ENCODE data around the gene MLN.
"Not testable (repeated sequence)": the region's sequence is repeated elsewhere in the genome, so short reads cannot be mapped to it uniquely, and the experiment has no call there.

MLN gene

DNA sequence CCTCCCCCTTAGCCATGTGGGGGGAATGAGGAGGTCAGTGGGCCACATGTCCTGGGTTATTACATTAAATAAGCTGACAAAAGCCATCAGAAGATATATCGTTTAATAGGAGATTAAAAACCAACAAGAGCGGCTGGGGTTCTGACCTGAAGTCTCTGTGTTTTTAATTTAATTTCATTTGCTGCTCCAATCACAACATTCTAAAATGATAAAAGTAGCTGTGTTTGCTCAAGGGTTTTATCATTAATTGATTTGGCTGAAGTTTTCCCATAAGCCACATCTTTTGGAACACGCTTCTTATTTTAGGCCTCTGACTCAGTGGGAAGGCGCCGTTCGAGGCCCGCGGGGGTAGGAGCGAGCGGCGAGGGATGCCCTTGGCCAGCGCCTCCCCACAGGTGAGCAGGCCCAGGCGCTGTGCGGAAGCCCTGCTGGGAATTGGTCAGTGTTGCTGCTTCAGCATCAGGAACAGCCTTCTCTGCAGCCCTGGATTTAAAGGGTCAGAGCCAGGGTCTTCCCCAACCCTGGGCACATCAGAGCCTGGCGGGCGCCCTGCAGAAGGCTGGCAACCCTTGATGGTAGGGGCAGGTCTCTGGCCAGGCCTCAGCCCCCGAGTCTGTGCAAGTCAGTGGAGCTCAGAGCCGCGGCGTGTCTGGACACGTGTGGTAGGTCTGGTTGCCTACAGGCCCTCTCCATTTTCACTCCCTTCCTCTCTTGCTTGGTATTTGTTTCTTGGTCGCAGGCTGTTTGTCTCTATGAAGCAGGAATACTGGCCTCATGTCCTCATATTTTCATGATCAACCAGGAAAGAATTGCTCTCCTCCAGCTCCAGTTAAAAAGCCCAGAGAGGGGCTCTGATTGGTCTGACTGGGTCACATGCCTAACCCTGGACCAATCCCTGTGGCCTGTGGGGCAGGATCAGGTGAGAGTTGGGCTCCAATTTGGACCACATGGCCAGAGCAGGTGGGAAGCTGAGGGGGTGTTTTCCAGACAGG, 30.9 kb upstream of the MLN start:
- no peak for DNase-seq

DNA sequence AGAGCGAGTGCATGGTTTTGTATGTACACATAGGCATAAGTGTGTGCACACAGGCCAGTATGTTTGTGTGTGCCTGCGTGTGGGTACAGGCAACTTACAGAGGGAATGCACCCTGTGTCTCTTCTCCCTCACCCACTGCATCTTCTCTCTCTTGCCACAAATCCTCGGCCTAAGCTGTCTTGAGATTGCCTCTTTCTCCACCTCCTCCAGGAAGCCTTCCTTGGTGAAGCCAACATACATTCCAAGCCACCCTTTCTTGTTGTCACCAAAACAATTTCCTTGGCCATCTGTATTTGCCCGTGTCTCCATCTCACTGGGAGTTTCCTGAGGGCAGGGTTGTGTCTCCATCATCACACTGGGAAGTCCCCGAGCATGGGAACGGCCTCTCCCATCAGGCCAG, 29.8 kb upstream of the MLN start:
- DNase-seq, result no peak

DNA sequence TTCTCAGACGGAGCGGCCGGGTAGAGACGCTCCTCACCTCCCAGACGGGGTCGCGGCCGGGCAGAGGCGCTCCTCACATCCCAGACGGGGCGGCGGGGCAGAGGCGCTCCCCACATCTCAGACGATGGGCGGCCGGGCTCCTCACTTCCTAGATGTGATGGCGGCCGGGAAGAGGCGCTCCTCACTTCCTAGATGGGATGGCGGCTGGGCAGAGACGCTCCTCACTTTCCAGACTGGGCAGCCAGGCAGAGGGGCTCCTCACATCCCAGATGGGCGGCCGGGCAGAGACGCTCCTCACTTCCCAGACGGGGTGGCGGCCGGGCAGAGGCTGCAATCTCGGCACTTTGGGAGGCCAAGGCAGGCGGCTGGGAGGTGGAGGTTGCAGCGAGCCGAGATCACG, 29.0 kb upstream of the MLN start:
- not testable (repeated sequence) for DNase-seq

DNA sequence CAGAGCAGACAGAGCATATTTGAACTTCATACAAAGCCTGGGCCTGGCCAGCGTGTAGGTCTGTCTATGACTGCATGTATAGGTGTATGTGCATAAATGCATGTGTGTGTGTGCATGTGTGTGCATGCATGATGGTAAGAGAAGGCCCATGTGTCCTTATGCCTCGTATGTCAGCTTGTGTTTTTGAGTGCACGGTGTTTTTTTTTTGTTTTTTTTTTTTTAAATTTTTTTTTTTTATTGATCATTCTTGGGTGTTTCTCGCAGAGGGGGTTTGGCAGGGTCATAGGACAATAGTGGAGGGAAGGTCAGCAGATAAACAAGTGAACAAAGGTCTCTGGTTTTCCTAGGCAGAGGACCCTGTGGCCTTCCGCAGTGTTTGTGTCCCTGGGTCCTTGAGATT, 27.9 kb upstream of the MLN start:
- DNase-seq, result not testable (repeated sequence)

DNA sequence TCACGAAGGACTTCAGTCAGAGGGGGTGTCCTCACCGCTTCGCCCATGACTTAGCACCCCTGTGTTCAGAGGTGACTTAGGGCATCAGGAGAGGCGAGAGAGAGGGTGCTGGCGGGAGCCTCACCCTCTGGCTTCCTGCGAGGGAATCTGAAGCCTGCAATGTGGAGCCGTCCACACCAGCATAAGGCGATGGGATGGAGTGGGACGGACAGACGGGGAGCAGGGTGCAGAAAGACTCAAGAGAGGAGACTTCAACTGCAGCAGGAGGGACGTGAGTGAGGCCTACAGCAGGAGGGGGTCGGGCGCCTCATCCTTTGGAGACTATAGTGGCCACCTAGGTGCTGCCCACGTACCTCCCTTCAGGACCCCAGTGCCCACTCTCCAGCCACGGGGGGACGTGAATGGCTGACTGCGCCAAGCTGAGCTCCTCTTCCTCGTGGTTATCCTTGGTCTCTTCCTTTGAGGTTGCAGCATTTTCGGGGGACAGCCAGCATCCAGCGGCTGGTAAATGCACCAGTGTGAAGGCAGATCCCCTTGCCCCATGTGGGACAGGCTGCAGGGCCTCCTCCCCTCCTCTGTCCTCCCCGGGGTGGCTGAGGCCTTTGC, 26.9 kb upstream of the MLN start:
- no peak for DNase-seq

DNA sequence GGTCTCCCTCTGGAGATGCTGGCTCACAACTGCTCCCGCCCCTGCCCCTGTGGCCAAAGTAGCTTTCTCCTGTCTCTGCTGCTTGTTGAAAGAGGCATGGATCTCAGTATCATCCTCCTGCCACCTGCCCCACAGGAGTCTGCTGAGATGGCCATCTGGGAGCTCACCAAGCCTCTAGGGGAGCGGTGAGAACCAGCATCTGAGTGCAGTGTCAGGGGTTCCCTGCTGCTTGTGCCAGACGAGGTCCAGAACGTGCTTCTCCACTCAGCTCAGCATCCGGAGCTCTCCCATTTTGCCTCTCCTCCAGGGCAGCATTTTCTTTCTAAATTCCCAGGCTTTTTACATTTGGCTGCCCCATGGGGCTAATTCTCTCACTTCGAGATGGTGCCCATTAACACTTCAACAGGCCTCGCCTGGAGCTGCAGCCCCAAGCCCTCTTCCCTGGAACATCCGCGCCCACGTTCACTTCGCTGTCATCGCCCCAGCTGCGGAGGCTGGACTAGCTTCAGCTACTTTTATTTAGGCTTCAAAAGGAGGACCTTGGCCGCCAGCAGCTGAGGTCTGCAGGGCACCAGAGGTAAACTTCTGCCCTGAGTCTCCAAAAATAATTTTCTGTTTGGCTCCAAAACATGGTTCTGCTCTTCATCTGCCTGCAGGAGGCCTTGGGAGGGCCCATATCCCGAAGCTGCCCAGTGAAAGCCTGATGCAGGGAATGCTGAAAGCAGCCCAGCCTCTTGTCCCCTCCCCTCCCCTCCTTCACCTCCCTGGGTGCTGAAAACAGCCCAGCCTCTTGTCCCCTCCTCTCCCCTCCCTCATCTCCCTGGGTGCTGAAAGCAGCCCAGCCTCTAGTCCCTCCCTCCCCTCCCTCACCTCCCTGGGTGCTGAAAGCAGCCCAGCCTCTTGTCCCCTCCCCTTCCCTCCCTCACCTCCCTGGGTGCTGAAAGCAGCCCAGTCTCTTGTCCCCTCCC, 25.2 kb upstream of the MLN start:
- DNase-seq, result no peak

DNA sequence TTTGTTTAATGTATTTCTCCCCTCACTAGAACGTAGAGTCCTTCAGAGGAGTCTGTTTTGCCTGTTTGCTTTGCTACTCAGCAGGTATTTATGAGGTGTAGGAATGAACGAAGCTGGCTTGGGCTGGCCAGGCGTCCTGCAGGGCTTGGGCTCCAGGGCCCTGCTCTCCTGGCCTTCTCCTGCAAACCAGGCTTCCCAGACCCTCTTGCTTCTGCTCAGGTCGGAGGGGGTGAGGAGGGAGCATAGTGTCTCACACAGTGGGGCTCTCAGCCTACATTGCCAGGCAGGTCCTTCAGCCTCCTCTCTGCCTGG, 24.6 kb upstream of the MLN start:
- DNase-seq, result peak; percentile 44

DNA sequence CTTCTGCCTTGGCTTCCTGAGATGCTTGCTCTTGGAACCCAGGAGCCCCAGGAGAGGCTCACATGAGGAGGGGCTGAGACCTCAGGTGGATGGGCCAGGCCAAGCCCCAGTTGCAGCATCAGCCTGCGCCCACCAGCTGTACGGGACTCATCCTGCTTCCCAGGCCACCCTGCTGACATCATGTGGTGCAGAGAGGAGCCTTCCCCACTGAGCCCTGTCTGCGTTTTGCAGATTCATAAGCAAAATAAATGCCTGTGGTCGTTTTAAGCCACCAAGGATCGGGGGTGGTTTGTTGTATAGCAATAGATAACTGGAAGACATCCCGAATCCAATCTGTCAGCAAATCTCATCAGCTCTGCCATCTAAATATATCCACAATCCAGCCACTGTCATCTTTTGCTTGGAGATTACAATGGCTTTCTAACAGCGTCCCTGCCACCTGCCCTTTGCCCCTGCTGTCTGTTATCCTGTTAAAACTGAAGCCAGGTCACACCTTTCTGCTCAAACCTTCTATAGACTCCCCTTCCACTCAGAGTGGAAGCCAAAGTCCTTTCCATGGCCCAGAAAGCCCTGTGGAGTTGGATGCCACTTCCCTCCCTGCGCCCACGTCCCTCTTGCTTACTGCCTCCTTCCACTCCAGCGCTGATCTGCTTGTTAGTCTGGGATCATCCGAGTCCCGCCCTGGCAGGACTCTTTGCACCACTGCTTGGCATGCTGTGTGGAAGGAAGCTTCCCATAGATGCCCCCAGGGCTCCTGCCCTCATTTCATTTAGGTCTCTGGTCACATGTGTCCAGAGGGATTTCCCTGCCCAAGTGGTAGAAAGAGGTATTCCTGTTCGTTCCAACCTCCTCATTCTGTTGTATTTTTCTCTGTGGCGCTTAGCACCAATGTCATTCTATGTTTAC, 24.0 kb upstream of the MLN start:
- no peak for DNase-seq

DNA sequence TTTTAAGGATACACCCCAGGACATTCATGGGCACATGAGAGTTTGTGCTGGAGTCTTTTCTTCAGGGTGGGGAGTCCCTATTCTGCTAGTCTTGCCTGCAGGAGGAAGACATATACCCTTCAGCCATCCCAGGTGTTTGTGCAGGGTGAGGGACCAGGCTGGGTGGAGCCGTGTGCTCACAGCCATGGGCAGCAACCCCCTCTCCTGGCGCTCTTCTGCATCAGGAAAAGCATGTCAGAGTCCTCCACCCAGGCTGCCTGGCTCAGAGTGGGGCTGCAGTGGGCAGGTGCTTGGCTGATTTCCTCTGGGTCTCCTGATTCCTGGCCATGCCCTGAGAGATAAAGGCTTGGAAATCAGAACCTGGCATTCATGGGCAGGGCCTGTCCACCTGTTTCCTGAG, 22.7 kb upstream of the MLN start:
- DNase-seq, result peak; percentile 24

DNA sequence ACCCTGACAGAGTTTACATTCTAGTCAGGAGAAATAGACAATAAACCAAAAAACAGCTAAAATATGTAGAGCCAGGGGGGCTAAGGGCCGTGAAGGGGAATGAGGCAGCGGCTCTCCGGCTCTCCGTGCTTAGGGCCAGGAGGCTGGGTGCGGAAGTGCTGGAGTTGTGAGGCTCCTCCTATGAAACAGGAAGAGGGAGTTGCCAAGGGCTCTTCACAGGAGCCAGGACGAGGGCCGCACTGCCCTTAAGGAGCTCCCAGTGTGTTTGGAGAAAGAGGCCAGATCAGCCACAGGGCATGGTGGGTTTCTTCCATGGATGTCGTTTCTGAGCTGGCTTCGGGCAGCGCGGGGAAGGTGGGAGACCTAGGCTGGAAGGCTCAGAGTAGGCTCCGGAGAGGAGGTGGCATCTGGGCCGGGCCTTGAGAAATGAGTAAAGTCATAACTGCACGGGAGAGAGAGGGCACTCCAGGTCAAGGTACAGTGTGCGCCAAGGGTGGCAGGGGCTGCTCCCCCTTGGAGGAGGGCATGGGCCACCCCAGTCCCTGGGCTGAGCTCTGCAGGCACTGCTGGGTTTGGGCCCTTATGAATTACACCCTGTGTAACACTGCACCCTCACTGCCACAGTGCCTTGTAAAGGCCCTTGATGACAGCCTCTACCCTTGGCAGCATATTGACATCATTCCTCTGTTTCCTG, 20.8 kb upstream of the MLN start:
- no peak for DNase-seq

DNA sequence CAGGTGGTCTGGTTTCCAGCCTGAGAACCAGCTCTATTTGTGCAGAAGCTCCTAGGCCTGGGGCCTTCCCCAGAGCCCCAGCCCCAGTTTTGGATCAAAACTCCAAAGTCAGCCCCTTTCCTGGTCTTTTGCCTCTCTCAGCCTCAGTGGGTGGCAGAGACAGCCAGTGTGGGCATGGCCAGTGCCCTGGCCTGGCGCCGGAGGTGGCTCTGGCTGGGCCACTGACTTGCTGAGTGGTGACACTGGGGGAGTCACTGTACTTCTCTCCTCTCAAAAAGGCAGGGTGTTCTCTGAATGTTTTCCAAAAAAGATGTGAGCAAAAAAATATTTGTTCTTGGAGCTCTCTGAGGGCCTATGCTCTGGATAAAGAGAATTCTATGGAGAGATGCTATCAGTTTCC, 20.0 kb upstream of the MLN start:
- no peak for DNase-seq

DNA sequence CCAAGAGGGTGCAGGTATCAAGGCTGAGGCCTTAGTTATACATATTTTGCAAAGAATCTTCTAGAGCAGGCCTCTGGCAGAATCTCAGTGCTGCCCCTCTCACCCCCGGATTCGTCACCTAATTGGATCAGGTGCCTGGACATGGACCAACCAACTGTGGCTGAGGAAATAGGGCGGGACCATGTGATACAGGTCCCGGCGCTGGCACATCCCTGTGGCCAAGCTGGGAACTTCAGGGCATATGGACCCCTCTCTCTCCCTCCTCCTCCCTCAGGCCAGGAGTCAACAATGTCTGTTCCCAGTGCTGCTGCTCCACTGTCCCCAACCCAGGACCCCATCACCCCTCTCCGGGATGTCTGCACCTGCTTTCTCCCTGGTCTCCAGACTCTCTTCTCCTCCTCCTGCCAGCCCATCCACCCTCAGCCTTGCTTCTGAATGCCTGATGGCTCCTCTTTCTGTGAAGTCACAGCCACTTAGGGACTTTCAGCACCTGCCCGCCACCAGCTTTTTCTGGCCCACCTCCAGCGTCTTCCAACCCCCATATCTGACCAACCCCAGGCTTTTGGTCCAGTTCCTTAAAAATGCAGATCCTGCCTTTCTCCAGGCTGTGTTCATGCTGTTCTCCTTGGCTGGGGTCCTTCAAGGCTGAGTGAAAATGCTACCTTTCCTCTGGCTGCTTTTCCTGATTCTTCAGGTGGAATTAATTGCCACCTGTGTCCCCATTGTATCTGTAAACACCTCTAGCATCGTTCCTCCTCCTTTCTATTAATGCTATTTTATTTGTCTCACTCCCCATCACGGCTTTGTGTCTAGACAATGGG, 19.0 kb upstream of the MLN start:
- peak; percentile 12 for DNase-seq

DNA sequence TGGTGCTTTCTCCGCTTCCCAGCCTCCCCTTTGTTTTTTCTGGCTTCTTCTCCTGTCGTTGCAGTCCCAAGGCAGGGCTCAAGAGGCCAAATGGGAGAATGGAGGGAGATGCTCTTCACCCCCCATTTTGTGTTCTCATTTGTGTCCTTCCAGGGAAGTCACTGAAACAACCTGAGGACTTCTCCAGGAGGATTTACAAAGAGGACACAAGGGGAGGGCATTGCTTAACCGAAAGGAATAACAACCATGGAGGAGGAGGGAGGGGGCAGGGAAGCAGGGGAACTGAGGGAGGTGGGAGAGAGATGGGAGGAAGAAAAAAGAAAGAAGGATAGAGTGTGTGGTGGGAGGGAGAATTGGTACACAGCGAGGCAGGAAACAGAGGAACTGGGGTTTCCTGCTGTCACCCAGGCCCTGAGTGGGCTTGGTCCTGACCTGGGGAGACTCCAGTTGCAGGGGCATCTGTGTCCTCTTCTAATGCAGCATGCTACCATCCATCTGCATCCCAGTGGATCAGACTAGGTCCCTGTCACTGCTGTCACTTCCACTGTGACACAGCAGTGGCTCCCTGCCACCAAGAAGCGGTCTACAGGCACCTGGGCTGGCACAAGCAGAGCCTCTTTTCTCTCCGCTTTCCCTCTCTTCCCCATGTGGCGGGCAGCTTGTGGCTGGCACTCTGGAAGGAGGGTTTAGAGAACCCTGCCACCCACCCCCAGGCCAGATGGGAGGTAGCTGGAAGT, 17.1 kb upstream of the MLN start:
- no peak for DNase-seq

DNA sequence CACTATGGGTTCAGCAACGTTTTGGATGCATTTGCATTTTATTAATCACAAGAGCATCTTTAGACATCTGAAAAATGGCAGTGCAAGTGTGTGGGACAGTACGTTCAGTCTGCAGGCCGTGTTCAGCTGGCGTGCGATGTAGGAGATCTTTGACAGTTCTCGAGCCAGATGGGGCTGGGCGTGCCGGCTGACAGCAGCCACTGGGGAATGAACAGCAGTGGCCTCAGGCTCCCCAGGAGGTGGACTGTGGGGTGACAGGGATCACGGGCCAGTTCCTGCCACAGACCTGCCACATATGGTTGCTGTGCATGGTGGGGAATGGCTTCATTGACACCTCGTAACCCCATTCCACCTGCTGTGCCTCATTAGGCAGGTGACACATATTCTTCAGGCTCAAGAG, 16.4 kb upstream of the MLN start:
- no peak for DNase-seq

DNA sequence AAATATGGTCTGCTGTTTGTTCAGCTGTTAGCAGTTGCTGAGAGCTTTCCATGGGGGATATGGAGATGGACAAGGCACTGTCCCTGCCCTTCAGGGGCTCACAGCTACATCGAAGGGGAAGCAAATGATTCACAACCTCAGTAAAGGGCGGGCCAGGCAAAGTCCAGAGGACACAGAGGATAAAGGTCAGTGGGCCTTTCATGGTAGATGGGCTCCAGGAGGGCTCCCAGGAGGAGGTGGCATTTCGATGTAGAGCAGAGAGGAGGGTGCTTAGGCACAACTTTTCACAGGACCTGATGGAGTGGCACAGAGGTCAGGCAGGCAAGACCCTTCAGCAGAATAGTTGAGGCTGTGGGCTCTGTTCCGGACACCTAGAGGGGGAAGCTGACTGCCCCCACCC, 15.2 kb upstream of the MLN start:
- DNase-seq, result no peak

DNA sequence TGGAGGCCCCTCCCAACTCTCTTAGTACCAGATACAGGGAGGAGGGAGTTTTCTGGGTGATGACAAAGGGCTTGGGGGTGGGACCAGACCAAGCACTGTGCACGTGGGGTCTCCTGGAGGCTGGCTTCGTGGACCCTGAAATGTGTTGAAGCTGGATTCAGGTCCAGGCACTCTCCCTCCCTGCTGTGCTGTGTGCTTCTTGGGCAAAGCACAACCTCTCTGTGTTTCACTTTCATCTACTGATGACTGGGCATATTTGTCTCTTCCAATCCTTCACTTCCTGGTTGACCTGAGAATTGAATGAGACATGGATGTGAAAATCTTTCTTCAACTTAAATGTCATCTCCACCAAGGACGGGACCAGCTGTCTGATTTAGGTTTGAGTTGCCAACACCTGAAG, 14.5 kb upstream of the MLN start:
- no peak for DNase-seq

DNA sequence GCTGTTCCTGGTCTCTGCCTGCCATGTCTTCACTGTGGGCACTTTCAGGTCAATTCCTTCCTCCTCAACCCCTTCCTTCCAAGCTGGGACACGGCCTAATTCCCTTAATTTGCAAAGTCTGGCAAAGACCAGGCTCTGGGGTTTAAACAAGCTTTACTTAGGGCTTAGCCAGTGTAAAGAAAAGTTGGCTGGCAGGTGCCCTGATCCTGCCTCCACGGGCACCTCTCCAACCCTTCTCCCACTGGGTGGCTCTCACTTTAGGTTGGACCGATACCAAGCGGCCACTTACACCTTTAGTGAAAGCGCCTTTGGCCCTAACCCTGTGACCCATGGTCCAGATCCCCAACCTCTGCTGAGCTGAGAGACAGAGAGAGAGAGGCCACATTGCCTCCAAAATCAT, 13.7 kb upstream of the MLN start:
- no peak for DNase-seq

DNA sequence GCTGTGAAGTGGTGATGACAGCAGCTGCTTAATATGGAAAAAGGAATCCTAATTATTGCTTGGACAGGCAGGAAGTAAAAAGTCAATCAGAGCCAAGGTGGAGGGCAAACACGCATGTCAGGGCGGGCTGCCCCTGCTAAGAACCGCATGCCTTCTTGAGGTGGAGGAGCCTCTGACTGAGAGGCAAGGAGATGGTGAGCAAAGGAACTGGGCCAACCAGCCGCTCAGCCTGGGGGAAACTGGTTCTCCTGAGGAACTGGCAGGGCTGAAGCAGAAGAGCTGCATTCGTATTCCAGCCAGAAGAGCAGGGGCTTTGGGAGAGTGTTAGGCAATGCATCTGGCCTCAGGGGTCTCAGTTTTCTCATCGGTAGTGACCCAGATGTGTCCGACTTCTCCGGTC, 13.1 kb upstream of the MLN start:
- DNase-seq, result no peak

DNA sequence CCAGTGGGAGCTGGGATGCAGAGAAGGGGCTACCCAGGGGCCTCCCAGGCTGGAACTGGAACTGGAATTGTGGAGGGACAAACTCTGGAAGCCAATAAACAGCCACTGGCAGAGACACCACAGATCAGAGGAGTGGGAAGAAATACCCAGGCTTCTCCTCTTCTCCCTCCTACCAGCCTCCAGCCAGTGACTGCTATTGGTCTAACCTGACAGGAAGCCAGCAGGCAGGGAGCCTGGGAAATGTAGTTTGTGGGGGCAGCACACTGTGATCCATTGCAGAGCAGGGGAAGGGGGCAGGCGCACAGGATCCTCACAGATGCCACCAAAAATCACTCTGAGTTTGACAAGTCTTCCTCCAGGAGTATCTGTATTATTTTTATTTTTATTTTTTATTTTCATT, 12.1 kb upstream of the MLN start:
- peak; percentile 30 for DNase-seq
